COLO668 (cell line): Measurements from ENCODE around the gene SEC61B.
"Not testable (repeated sequence)": the region's sequence is repeated elsewhere in the genome, so short reads cannot be mapped to it uniquely, and the experiment has no call there.

ENCODE experiments used
- DNase-seq: peaks from one replicate; lab custom pipeline; 2025; ENCODE audit not compliant: unreplicated experiment; lab: John Stamatoyannopoulos, UW

Gene SEC61B

GRCh38 chr9:99235926-99236634 lies 14.0 kb downstream of the SEC61B start:
- DNase-seq: no peak

DNA sequence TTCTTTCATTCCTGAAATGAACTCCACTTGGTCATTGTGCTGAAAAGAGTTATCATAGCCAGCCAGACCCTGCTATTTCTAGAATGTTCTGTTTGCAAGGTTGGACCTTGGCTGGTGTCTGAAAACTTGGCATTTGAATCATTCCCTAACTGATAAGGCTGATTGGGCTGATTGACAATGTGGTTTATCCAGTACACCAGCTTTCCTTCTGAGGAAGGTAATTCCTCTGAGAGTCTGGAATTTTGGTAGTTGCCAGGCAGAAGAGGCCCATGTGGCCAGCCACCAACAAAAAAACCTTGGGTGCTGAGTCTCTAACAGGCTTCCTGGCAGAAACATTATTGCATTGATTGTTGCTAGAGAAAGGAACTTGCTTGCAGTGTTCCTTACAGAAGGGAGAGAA lies 15.3 kb downstream of the SEC61B start:
- no peak for DNase-seq

DNA sequence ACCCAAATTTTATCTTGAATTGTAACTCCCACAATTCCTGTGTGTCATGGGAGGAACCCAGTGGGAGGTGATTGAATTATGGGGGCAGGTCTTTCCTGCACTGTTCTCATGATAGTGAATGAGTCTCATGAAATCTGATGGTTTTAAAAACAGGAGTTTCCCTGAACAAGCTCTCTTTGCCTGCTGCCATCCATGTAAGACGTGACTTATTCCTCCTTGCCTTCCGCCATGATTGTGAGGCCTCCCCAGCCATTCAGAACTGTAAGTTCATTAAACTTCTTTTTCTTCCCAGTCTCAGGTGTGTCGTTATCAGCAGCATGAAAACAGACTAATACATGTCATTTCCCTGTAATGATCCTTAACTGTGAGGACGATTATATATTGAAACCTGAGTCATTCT lies 15.8 kb downstream of the SEC61B start:
- DNase-seq: not testable (repeated sequence)

DNA sequence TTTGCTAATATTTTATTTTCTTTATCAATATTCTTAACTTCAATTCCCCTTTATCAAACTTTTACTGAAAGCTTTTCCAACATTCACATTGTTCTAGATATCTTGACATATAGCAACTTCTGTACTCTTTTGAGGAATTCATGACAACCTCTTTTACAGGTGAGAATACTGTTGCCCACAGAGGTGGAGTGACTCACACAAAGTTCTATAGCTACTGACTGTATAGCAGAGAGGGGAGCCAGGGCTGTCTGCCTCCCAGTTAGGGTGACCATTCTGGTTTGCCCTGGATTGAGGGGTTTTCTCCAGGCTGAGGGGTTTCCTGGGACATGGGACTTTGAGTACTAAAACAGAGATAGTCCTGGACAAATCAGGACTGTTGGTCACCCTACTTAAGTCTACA lies 16.2 kb downstream of the SEC61B start:
- DNase-seq: no peak

DNA sequence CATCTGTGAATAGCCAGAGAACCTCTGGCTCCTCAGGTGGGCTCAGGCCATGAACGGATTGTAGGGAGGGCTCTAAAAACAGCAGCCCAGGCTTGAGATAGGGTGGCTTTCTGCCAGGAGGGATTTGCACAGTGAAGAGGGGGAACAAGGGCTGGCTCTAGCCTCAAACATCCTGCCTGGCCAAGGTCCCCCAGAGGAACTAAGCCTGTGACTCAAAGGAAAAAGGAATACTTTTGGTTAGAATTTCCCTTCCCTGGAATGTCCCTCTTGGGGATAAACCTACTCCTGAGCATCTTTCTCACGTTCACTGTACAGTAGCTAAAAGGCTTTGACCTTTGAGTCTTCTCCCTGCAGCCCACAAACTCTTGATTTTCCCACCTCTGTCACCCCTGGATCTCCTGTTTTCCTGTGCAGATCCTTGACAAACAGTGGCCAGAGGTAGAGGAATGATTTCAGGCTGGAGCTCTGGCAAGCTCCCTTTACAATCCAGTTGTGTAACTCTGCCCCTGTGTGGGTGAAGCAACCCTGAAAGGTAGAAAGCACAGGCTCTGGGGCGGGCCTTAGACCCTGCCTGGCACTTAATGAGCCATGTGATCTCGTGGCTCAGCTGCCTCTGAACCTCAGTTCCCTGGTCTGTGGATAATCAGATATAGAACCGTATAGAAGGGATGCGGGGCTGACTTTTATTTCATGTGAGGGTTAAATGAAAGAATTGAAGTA lies 17.4 kb downstream of the SEC61B start:
- no peak for DNase-seq

DNA sequence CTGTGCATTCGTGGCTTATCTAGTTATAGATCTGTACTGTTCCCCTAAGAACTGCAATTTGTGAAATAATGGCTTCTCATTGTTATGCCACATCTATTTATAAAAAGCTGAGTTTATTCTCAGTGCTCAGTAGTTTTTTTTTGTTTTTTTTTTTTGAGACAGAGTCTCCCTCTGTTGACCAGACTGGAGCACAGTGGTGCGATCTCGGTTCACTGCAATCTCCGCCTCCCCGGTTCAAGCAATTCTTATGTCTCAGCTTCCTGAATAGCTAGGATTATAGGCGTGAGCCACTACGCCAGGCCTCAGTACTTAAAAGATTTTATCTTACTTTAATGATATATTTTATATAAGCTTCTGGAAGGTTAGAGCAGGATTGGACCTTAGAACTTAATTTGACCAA lies 19.0 kb downstream of the SEC61B start:
- no peak for DNase-seq

GRCh38 chr9:99244344-99245260 lies 22.5 kb downstream of the SEC61B start:
- DNase-seq: no peak

- no peak for DNase-seq
Observed at GRCh38 chr9:99249619-99250018, 27.5 kb downstream of the SEC61B start.

- DNase-seq: no peak
Observed at GRCh38 chr9:99251157-99251556, 29.1 kb downstream of the SEC61B start.

- DNase-seq: no peak
Observed at GRCh38 chr9:99253134-99253533, 31.1 kb downstream of the SEC61B start.

DNA sequence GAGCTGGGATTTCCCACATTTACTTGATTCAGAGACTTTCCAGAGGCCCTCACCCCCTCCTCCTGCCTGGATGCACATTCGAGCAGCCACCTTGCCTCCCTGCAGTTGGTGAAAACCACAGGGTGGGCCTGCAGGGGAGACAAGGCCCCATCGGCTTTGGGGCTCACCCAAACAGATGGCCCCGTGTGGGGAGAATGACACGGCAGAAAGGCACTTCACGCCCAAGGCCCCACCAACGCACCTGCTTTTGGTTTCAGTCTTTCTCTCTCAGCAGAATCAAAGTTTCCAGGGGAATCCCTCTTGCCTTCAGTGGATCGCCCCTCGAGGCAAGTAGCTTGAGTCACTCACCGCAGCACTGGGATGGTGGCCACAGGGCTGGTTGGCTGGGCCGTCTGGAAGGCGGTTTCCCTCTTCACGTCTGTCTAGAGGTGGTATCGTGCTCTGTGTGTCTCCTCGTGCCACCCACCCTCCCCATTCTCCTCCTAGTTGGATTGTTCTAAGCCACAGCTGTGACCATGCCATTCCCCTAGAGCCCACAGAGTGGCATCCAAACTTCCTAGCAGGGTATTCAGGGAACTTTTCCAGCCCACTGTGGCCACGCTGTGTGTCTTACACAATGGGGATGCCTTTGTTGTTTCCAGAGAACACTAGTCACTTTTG lies 31.8 kb downstream of the SEC61B start:
- DNase-seq: no peak

DNA sequence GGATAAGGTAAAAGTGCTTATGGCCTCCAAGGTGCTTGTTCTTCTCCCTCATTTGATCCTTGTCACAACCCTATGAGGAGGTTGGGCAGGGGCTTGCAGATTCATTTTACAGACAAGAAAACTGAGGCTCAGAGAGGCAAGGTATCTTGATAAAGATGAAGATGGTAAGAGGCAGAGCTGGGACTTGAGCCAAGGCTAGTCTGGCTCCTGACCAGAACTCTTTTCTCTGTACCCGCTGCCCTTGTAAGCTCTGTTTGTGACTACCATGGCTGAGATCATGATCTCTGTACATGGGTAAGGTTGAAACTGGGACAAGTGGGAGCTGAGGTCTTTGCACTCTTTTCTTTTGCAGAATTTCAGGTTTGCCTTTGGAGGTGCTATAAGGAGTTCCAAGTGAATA lies 33.6 kb downstream of the SEC61B start:
- DNase-seq: no peak

- DNase-seq: no peak
Observed at GRCh38 chr9:99257723-99258389, 35.8 kb downstream of the SEC61B start.

DNA sequence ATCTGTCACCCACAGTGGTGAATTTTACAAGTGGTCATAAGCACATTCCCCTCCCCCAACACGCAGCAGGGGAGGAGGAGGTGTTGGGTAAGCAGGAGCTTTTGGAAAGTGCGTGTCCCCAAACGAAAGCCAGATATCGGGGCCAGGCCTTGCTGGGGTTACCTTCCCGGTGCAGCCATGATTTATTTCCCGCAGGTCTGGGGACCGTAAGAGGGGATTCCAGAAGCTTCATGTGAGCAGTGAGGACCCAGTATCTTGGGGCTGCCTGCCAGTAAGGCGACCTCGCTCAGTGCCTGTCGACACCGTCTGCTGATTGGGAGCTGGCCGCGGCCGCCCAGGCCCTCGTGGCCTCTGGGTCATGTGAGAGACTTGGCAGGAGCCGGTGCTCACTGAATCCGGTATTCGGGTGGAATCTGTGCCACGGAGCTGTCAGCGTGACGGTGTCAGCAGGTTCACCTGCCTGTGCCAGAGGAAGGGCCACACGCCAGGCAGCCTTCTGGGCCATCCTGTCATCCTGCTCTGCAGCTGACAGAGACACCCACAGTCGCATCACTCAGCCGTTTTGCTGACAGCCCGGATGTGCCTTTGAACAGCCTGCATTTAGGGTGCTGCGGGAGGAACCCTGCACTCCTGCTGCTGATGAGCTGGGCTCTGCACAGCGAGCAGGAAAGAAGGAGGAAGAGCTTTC lies 37.3 kb downstream of the SEC61B start:
- DNase-seq: no peak

DNA sequence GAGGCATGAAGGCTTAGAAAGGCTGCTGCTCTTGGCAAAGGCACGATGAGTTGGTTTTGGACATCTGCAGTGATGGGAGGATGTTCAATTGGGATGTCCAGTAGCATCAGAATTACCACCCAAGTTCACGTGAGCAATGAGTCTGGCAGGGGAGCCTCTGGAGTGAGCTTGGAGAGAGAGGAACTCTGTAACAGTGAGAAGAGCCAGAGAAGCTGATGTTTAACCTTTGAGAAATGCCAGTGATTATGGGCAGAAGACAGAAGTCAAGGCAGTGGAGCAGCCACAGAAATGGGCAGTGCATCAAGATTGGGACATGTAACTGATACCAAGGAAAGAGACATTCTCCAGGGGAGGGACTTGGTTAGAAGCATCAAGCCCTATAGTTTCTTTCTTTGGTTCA lies 39.8 kb downstream of the SEC61B start:
- no peak for DNase-seq

- no peak for DNase-seq
Observed at GRCh38 chr9:99262949-99263418, 40.9 kb downstream of the SEC61B start.

DNA sequence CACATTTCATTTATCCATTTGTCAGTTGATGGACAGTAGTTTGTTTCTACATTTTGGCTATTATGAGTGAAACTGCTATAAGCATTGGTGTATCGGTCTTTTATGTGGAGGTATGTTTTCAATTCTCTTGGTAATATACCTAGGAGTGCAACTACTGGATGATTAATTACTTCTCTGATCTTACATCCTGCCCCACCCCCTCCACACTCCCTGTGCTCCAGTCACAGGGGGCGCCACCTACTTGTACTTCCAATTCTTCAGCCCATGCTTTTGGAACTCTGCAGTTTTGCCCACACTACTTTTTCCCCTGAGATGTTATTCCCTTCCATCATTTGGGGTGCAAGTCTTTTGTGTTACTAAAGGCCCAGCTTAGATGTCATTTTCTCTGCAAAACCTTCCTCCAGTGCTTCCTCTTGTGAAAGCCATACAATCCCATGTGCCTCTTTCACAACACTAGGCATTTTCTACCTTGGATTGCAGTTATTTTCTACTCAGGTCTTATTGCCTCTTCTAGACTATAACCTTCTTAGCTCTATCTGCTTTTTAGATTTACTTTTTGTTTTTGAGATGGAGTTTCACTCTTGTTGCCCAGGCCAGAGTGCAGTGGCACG lies 42.1 kb downstream of the SEC61B start:
- no peak for DNase-seq

- DNase-seq: no peak
Observed at GRCh38 chr9:99265691-99266090, 43.6 kb downstream of the SEC61B start.

DNA sequence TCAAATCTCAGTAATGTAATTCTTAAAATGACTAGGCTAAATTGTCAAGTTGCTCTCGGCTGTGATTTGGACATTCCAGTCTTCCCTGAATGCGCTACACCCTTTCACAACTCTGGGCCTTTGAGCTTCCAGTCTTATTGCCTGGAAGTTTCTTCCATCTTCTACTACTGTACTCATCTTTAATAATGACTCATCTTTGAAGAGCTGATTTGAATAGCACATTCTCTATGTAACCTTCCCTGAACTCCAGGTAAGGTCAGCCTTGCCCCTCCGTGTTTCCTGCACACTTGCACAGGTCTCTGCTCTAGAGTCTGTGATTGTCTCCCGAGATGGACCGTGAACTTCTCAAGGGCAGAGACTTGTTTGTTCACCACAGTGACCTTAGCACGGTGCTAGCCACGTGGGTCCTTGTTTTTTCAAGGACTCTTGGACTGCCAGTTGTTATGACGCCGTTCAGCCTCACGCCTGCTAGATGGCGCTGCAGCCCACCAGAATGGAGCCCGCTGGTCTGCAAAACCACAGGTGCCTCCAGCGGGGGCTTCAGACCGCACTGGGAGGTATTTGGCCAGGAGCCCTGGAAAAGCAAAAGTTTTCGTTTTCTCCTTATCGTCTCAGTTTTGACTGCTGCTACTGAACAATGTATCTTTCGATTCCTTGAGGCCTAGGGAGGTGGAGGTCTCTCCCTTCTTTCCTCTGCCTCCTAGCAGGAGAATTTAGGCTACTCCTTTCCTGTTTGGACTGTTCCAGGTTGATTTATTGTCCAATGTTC lies 44.4 kb downstream of the SEC61B start:
- peak; percentile 48 for DNase-seq
